KG1 (cell line): ENCODE measurements around the gene TEKT3.

Experiments
- DNase-seq: peaks from one replicate; lab custom pipeline; 2025; lab: John Stamatoyannopoulos, UW

The TEKT3 gene

DNA sequence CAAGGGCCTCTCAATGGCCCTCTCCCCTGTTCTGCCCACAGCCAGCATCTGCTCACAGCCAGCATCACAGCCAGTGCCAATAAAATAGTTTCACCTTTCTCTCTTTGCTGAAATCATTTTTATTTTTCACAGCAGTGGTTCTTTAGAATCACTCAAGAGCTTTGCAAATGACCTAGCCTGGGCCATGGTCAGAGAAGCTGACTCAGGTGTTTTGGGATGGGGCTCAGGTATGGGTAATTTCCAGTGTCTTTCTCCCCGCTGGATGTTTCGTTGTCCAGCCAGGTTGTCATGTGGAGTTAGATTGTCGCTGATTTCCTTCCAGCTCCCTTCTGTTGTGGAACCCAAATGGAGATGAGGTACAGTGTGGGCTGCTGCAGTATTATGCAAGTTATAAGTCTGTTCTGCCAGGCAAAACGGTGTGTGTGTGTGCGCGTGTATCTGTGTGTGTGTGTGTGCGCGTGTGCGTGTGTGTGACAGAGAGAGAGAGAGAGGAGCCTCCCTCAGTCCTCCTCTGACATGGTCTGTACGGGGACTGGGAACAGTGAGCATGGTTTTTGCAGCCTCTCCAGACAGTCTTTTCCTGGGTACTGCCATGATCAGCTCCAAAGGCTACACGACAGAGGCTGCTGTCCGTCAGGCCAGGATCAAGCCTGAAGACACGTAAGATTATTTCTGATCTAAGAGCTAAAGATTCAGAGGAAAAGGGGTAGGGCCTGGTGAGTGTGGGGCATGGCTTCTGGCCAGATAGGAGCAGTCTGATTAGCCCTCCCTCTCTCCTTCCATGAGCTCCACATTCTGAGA, 74.9 kb downstream of the TEKT3 start:
- no peak for DNase-seq

DNA sequence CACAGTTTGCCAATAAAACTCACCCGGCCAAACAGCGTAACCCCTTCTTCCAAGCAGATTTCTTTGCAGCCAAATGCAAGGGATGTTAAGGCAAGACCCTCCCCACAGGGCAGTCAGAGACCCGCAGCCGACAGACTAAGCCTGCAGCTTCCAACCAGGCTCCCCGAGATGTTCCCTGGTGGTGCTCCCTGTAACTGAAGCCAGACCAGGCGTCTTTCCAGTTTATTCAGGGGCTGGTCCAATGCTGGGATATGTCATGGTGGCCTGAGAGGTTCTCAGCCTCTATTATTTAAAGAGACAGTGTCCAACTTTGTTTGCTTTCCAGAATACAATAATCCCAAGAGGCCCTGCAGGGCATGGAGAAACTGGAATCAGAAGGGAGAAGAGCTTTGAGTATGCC, 76.3 kb downstream of the TEKT3 start, which contains the start of gene PMP22:
TSS of gene PMP22 (minus strand) at position 196 of the 400 bp plus-strand sequence. CDS start 4,599 bp downstream, outside the sequence.
- no peak for DNase-seq

DNA sequence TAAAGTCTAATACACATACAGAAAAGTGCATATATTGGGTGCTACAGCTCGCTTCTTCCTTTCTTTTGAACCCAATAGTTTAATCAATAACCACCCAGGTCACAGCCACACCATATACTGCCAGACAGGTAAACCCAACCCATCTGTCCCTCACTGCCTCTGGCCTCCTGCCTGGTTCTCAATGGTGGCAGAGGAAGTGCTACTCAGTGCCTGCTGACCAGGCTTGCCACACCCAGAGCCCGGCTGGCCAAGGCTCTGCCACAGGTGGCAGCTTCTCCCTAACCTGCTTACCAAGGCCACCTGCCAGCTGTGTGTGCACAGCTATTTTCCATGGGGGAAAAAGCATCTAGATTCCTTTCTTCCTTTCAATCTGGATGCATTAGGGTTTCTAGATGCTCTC, 76.9 kb downstream of the TEKT3 start:
- DNase-seq = no peak

DNA sequence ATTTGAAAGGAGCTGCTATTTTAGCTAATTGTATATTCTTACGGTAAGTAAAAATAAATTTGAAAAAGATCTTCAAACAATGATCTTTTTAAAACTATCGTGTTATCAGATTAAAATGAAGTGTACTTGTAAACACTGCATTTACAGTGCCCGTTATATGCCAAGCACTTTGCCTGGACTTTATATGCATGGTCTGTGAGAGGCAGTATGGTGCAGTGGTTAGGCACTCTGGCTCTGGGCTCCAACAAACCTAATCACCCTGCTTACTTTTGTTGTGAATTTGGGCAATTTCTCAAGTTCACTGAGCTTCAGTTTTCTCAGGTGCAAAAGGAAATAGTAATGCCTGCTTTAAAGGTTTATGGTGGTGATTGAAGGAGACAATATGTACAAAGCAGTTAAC, 77.7 kb downstream of the TEKT3 start:
- no peak for DNase-seq

DNA sequence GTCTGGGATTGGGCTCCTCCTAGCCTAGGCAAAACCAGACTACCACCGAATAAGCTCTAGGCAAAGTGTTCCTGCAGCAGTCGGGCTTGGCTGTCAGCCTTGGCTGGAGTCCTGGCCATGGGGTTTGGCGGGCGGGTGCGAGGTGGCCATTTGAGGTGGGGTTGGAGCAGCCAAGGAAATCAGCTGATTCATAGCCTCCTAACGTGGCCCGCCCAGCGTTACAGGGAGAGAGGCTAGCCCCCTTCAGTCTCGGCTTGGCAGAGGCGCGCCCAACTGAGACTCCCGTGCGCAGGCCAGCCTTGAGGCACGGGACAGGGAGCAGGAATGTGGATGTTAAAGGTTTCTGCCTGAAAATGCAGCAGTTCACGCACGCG, 78.2 kb downstream of the TEKT3 start:
- no peak for DNase-seq

DNA sequence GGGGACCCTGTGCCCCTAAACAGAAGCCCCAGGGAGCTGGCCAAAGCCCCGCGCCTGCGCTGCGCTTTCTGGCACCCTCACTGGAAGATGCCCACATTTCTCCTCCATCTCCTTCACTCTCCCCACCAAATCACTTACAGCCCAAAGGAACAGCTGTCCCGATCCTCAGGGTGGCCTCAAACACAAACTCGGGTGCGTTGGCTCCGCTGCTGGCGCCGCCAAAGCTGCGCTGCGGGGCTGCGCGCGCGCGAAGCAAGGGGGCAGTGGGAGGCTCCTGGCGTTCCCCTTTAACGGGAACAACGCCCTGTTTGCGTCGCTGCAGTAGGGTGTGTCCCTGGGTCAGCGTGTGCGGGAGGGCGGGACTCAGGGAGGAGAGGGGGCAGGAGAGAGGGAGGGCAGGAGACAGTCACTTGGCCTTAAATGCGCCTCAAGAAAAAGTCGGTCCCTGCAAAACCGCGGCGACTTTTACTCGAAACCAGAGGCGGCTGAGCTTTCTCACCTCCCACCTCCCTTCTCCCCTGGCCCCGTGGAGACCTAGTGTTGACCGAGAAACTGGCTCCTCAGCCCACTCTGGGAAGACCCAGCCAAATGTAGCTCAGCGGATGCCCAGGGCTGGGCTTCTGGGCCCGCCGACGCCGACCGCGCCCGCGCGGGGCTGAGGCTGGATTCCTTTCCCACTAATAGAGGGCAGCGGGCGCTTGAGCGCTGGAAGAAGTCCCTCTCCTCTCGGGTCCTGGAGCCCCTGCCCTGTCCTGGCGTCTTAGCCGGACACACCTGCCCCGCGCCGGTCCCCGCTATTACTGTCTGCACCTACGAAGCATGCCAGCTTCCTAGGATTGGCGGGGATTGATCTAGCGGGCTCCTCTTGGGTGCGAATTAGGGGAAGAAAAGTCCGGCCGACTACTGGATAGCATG, 78.8 kb downstream of the TEKT3 start:
- no peak for DNase-seq

DNA sequence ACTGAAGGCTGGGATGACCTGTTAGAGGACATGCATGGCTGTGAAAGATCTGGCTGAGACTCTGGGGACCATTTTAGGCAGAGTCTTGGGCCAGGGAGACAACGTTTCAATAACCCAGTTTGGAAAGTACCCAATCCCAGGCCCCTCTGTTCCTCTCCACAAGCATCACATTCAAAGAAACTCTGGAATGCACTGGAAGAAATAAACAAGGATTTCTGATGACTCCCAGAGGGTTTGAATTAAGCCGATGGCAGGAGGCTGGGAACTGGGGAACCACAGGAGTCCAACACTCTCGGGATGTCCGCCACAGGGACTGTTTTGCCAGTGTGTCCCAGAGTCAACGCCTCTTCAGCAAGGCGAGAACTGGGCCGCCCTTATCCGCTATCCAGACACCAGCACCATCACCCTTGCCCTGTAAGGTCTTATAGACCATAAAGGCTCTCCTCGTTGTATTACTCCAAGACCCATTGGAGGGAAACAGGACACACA, 79.6 kb downstream of the TEKT3 start:
- DNase-seq = no peak

DNA sequence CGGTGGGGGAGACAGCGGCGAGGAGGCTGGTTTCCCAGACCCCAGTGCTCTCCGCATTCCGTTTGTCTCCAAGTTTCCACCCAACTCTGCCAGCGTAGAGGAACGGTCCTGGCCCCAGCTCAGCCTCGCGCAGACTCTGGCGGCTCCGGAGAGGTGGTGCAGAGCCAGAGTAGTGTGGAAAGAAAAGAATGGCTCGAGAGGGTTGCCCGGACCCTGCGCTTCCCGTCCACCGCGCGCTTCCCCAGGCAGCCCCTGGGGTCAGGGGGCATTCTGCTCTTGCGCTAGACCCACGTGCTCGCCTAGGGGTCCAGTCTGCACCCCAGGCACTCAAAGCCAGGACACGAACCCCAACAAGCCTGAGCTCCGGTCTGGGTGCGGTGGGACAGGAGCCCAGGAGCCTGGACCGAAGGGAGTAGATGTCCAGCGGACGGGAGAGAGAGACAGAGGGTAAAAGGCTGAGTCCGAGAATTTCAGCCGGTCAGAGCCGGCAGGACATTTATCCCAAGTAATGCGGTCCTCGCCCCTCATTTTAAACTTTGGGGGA, 80.1 kb downstream of the TEKT3 start:
- DNase-seq = no peak

DNA sequence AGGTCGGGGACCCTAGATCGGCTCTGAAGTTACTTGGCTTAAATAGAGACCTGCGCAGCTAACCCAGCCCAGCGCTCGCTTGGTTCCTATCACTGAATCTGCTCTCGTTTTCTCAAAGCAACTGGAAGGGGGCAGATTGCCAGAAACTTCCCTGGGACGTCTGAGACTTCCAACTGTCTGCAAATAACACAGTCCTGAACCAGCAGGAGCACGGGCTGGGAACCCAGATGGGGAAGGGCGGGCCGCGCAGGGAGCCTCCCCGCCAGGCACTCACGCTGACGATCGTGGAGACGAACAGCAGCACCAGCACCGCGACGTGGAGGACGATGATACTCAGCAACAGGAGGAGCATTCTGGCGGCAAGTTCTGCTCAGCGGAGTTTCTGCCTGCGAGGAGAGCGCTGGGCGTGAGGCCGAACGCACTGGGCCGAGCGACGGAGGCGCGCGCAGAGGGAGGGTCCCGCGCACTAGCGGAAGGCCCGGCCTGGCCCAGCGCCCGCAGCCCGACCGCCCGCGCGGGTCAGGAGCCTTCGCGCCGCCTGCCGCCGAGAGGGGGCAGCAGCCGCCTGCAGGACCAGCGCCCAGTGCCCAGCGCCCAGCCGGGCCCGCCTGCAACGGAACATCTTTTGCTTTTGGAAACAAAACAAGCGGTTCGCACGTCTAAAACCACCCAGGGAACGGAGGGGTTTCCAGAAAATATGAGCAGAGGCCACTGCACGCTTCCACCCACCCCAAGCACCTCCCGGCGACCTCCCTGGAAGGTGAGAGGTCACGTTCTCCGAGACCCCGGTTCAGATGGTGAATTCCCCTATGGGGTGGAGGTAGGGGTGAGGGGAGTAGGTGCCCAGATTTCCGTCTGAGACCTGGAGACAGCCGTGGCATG, 80.8 kb downstream of the TEKT3 start:
- no peak for DNase-seq

DNA sequence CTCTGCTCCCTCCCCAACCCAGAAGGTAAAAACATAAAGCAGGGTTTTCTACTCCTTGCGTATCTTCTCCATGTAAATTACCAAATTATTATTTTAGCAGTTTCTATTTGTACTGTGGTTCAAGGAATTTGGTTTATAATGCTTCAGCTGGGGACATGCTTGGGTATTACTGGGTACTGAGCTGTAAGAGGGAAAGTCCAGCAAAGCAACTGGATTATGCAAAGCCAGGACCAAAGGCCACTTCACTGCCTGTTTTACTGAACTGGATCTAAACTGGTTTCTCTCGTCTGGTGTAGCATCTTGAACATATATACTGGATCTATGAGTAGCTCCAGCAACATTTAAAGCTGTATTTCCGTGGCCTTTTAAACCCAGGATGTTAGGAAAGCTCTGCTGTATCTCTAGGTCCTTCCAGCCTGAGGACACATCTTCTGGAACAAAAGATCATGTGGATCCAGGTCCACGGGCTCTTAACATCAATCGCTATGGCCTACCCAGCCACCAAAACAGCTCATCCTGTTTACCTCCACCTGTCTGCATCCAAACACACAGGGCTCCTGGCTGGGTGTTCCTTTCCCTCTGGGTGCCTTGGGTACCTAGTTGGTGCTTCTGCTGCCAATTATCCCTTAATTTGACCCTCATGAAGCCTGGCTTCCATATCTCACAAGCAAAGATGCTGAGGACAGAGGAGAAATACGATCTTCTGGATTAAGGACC, 83.4 kb downstream of the TEKT3 start:
- DNase-seq = no peak

DNA sequence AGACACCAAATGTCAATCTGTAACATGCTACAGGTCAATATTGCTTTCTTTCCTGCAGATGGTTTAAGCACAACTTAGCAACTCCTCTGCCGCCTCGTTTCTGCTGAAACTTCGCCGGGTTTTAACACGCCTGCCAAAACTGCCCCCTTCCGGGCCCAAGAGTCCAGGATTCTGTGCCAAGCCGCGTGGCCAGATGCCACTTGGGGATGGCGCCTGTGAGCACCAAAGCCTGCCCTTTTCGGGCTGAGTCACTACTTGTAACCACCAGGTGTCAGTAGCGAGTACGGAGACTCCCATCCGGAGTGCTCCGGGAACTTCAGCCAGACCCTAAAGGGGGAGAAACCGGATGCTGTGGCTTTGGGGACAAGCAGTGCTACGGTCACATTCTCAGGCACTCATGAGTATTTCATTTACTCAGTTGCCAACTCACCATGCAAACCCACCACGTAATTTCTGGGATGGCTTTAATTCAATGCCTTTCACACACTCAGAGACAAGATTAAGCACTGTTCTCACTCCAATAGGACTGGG, 84.1 kb downstream of the TEKT3 start:
- DNase-seq = no peak

DNA sequence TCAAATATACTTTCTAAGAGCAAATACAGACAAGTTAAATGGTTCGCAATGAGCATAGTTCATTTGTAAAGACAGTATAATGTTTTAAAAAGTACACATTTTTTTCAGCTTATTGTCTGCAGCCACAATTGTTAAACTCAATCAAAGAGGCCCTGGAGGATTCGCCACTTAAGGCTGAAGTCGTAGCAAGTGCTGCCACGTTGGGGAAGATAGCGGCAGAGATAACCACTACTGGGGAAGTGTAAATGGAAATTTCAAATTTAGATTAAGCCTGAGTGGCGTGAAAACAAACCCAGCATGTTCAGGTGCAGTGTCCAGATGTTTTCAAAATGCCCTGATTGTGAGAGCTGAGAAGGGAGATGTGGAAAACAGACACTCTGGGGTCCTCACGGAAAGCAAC, 84.7 kb downstream of the TEKT3 start:
- no peak for DNase-seq

DNA sequence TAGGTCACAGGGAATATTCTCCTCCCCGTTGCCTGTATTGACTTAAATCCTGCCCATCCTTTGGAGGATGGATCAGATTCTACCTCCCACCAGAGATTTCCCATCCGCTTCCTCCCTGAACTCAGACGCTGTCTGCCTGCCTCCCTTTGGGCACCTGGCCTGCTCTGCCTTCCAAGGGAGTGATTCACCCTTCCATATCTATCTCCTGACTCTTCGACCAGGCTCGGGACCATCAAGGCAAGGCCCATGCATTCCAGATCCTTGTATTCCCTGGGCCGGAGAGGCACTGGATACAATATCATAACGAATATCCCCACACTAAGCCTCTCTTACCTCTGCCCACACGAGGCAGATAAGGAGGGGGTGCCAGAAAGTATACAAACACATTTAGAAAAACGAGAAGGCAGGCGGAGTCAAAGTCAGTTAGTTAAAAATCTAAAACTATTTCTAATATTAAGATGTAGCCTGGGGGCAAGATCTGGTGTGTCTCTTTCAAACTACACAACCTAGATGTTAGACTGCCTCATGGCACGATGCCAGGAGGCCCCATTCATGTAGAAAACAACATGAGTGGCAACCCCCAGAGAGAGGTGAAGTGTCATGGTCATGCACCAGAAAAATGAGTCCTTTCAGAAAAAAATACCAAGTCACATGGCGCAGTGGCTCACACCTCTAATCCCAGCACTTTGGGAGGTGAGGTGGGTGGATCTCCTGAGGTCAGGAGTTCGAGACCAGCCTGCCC, 85.5 kb downstream of the TEKT3 start:
- no peak for DNase-seq
